SK-N-MC (cell line): ENCODE measurements around the gene ARL3.

Experiments used
- EZH2 ChIP-seq: fragments of 200-600 bp; sonication (generic); IDR thresholded peaks from one replicate; pipeline ENCODE4 v1.6.1; 2017; ENCODE audit warnings: antibody characterized with exemption
- FOXP2 ChIP-seq: optimal IDR thresholded peaks from 2 replicates; pipeline ENCODE3; 2011; ENCODE audit warnings: mild to moderate bottlenecking, moderate library complexity; ENCODE audit not compliant: insufficient read depth; ENCODE audit errors: extremely low read length, control extremely low read depth
- POLR2AphosphoS5 ChIP-seq: IDR thresholded peaks from 2 replicates; pipeline ENCODE4 v1.6.1; 2012; ENCODE audit warnings: mild to moderate bottlenecking, low read depth, low read length, borderline replicate concordance

DNA sequence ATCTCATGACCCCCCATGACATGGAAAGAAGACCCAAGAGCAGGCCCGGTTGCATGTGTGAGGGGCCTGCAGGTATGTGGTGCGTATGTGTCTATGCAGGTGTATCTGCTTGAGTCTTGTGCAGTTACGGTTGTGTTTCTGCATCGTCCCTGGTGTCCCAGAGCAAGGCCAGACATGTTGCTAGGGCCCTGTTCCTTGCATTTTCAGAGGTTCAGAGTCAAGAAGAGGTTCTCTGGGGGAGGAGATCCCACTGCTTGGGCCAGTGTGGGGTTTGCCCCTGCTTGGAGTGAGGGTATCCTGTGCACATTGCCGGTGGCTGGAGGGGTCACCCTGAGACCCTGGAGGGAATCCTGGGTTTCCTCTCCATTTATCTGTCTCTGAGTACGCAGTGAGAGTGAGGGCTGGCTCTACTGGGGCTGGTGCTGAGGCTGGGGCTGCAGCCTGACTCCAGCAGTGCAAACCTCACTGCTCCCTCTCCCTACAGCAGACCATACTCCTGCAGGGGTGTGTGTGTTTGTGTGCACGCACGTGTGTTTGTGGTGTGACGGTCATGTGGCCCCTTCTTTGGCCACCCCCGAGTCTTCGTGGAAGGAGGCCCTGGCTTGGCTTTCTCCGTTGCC, 65.8 kb downstream of the ARL3 start:
- TF ChIP-seq EZH2: no peak
- no peak for TF ChIP-seq POLR2AphosphoS5
- TF ChIP-seq FOXP2: no peak
